Endodermal cell (in vitro differentiated cells): ENCODE data around the gene NOP9. TPM values are rescaled to one million over a fixed set of nuclear protein-coding genes. Genes with fewer than 3 reads are reported as not detected.

Source experiments
- DNase-seq: peaks from one replicate; pipeline ENCODE4 v3.0.0-alpha.2; 2017
- H3K27ac ChIP-seq: 2 replicates; pipeline ENCODE4 v1.5.1; 2013; ENCODE audit warnings: mild to moderate bottlenecking, low read depth, low read length, moderate library complexity
- H3K27me3 ChIP-seq: 2 replicates; pipeline ENCODE4 v1.6.1; 2013; ENCODE audit warnings: mild to moderate bottlenecking, low read length, moderate library complexity; ENCODE audit not compliant: insufficient read depth, control insufficient read depth, poor library complexity, severe bottlenecking
- H3K36me3 ChIP-seq: 2 replicates; pipeline ENCODE4 v1.7.0; 2013; ENCODE audit warnings: mild to moderate bottlenecking, low read length, moderate library complexity; ENCODE audit not compliant: control insufficient read depth, insufficient read depth
- H3K4me1 ChIP-seq: one replicate; pipeline ENCODE4 v1.7.0; 2013; ENCODE audit warnings: low read length; ENCODE audit not compliant: control insufficient read depth, insufficient read depth
- H3K4me3 ChIP-seq: 2 replicates; pipeline ENCODE4 v1.5.1; 2013; ENCODE audit warnings: mild to moderate bottlenecking, low read length, moderate library complexity
- H3K9ac ChIP-seq: 2 replicates; pipeline ENCODE4 v1.6.1; 2013; ENCODE audit warnings: mild to moderate bottlenecking, low read length, moderate library complexity; ENCODE audit not compliant: poor library complexity, severe bottlenecking; ENCODE audit errors: extremely low read depth
- H3K9me3 ChIP-seq: 2 replicates; pipeline ENCODE4 v1.6.1; 2013; ENCODE audit warnings: mild to moderate bottlenecking, low read length, moderate library complexity; ENCODE audit not compliant: control insufficient read depth
- H3K27ac Mint-ChIP-seq: 2 replicates; pipeline ENCODE4 v1.8.0; 2020; ENCODE audit warnings: mixed read lengths
- H3K27me3 Mint-ChIP-seq: 2 replicates; pipeline ENCODE4 v1.8.0; 2021; ENCODE audit warnings: mild to moderate bottlenecking, mixed read lengths; ENCODE audit not compliant: insufficient read depth
- H3K36me3 Mint-ChIP-seq: 2 replicates; pipeline ENCODE4 v1.8.0; 2020; ENCODE audit warnings: low read depth, mixed read lengths
- H3K4me1 Mint-ChIP-seq: 2 replicates; pipeline ENCODE4 v1.8.0; 2020; ENCODE audit warnings: mixed read lengths
- H3K4me3 Mint-ChIP-seq: 2 replicates; pipeline ENCODE4 v1.8.0; 2020; ENCODE audit warnings: mild to moderate bottlenecking, moderate library complexity, mixed read lengths
- H3K9me3 Mint-ChIP-seq: 2 replicates; pipeline ENCODE4 v1.8.0; 2020; ENCODE audit warnings: mild to moderate bottlenecking, mixed read lengths
- WGBS, 2 experiments: methylation state at CpG; one replicate each; pipeline versions ENCODE4 v1.1.5 to v1.1.7; 2013; ENCODE audit warnings: missing lambda C conversion rate in 2 of 2, mixed read lengths in 1 of 2; ENCODE audit not compliant: insufficient coverage in 1 of 2, insufficient read length in 1 of 2; 5-methylcytosine and 5-hydroxymethylcytosine counted together
- total RNA-seq, 2 donors: library from RNA; stranded (reverse); fragmentation: NEBNext Ultra II Directional in 1 of 2; extraction: Animal tissue kit (Norgen Biotek cat#: 25700) in 1 of 2; gene quantifications; 2 replicates in 1 of 2; 3 replicates in 1 of 2; pipeline ENCODE4 v1.2.1, GENCODE V29; 2021
- TF ChIP-seq, protein P1 (sequence below): fragments of 200-600 bp; sonication (generic); conservative IDR thresholded peaks from 2 replicates; pipeline ENCODE4 v1.5.0; 2021; ENCODE audit warnings: antibody characterized with exemption, mild to moderate bottlenecking

The NOP9 gene
- total RNA-seq, 2 donors from 2014 or later = 31.1 to 32.0 TPM

GRCh38 chr14:24330973-24331674, 31.5 kb downstream of the NOP9 start:
- Histone ChIP-seq H3K27me3 (peaks cover 72% of the 10 kb centered on the region), H3K4me1 (peaks cover 4% of the 10 kb centered on the region), H3K27ac (no peak overlapping the region), H3K4me3 (no peak overlapping the region), H3K9me3 (no peaks in the 10 kb centered on the region), H3K36me3 (no peaks in the 10 kb centered on the region), H3K9ac (no peak overlapping the region)
- H3K36me3 Mint-ChIP-seq = no peaks in the 10 kb centered on the region
- WGBS, 2 experiments = 87 to 95% methylated on average over 6 to 10 of the region's 10 CpGs
- peaks cover 90% of the 10 kb centered on the region for H3K27me3 Mint-ChIP-seq
- H3K4me1 Mint-ChIP-seq = peaks cover 10% of the 10 kb centered on the region
- no peak for DNase-seq
- H3K27ac Mint-ChIP-seq = no peak overlapping the region
- H3K4me3 Mint-ChIP-seq = no peak overlapping the region
- TF ChIP-seq, protein P1, sequence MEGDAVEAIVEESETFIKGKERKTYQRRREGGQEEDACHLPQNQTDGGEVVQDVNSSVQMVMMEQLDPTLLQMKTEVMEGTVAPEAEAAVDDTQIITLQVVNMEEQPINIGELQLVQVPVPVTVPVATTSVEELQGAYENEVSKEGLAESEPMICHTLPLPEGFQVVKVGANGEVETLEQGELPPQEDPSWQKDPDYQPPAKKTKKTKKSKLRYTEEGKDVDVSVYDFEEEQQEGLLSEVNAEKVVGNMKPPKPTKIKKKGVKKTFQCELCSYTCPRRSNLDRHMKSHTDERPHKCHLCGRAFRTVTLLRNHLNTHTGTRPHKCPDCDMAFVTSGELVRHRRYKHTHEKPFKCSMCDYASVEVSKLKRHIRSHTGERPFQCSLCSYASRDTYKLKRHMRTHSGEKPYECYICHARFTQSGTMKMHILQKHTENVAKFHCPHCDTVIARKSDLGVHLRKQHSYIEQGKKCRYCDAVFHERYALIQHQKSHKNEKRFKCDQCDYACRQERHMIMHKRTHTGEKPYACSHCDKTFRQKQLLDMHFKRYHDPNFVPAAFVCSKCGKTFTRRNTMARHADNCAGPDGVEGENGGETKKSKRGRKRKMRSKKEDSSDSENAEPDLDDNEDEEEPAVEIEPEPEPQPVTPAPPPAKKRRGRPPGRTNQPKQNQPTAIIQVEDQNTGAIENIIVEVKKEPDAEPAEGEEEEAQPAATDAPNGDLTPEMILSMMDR = no peak
- H3K9me3 Mint-ChIP-seq = no peaks in the 10 kb centered on the region

GRCh38 chr14:24331731-24332267, 32.1 kb downstream of the NOP9 start:
- H3K27me3 Mint-ChIP-seq = peaks cover 93% of the 10 kb centered on the region
- no peaks in the 10 kb centered on the region for H3K36me3 Mint-ChIP-seq
- Histone ChIP-seq H3K4me3 (no peak overlapping the region), H3K4me1 (peaks cover 4% of the 10 kb centered on the region), H3K36me3 (no peaks in the 10 kb centered on the region), H3K9ac (no peak overlapping the region), H3K27me3 (peaks cover 78% of the 10 kb centered on the region), H3K9me3 (no peaks in the 10 kb centered on the region), H3K27ac (no peak overlapping the region)
- WGBS, 2 experiments = 81 to 87% methylated on average over 20 to 26 of the region's 26 CpGs
- H3K27ac Mint-ChIP-seq = no peak overlapping the region
- peaks cover 14% of the 10 kb centered on the region for H3K4me1 Mint-ChIP-seq
- peak overlapping the region; percentile 44 for H3K4me3 Mint-ChIP-seq
- no peak for DNase-seq
- TF ChIP-seq, protein P1 = no peak
- H3K9me3 Mint-ChIP-seq = no peaks in the 10 kb centered on the region

- no peaks in the 10 kb centered on the region for H3K36me3 Mint-ChIP-seq
- no peak overlapping the region for H3K9ac ChIP-seq
- 6 to 9% methylated on average over 25 to 56 of the region's 56 CpGs for WGBS, 2 experiments
- TF ChIP-seq, protein P1 = peak; percentile 81
- peak; percentile 92 for DNase-seq
- peak overlapping the region; percentile 44 for H3K4me3 Mint-ChIP-seq
- peaks cover 93% of the 10 kb centered on the region for H3K27me3 Mint-ChIP-seq
- H3K9me3 ChIP-seq = no peaks in the 10 kb centered on the region
- peak overlapping the region; percentile 68 for H3K4me3 ChIP-seq
- no peaks in the 10 kb centered on the region for H3K36me3 ChIP-seq
- no peaks in the 10 kb centered on the region for H3K9me3 Mint-ChIP-seq
- H3K27me3 ChIP-seq = peaks cover 85% of the 10 kb centered on the region
- H3K4me1 ChIP-seq = peaks cover 4% of the 10 kb centered on the region
- H3K27ac ChIP-seq = no peak overlapping the region
- no peak overlapping the region for H3K27ac Mint-ChIP-seq
- H3K4me1 Mint-ChIP-seq = peaks cover 15% of the 10 kb centered on the region
Measured at GRCh38 chr14:24332268-24332993, 32.8 kb downstream of the NOP9 start.
